Cortex of kidney (tissue), 1 donor: ENCODE measurements around the gene SAXO1.
"Not testable (repeated sequence)": the region's sequence is repeated elsewhere in the genome, so short reads cannot be mapped to it uniquely, and the experiment has no call there.

Source experiments
- DNase-seq: peaks from one replicate; lab custom pipeline; 2025; lab: John Stamatoyannopoulos, UW

SAXO1 gene

GRCh38 chr9:18970393-18970792 lies 62.6 kb downstream of the SAXO1 start:
- DNase-seq = no peak

DNA sequence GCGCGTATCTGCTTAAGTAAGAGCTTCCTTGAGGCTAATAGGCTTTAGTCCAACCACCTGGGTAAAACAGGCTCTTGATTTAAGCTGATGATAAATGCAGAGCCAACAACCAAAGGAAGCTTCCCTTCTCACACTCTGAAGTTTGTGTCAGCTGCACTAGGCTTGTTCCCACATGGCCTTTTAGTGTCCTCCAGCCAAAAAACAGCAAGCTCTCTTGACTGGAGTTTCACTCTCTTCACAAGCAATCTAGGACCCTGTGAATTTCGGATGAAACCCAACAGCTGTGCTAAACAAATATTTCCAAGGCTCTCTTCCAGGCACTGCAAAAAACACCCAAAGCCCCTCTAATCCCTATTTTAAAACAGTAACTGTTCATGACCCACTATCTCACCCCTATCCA lies 63.9 kb downstream of the SAXO1 start:
- DNase-seq = no peak

DNA sequence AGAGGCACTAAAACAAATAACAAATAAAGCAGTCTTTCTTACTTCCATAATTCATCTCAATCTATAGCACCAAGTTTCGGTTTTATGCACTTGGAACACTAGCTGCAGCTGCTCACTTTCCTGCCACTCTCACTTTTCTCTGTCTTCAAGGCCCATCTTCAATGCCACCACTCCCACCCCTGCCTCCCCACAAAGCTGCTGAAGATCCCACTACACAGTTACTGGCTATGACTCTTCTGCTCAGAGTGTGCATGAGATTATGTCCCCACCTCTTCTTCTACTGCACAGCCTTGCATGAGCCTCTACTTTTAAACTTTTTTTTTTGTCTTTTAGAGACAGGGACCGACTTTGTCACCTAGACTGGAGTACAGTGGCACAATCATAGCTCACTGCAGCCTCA lies 77.4 kb downstream of the SAXO1 start:
- DNase-seq = no peak

DNA sequence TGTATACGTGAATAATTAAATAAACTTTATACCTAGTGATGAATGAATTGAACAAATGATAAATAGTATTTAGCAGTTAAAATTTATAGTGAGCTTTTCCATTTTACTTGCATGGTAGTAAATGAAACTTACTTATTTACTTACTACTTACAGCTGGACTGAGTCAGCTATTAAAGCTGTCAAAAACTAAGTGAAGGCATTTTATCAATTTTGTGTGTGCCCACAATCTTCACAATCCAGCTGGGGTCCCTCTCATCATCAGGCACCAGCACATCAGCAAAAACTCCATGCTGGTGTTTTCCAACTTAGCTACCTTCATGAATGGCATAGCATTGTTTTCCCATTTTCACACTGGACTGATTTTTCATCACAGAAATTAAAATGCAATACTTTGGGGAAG lies 81.1 kb downstream of the SAXO1 start:
- no peak for DNase-seq

GRCh38 chr9:18947892-18948339 lies 85.1 kb downstream of the SAXO1 start:
- DNase-seq = no peak

GRCh38 chr9:18942801-18943200 lies 90.2 kb downstream of the SAXO1 start:
- no peak for DNase-seq

- no peak for DNase-seq
These were observed 91.8 kb downstream of the SAXO1 start for GRCh38 chr9:18941060-18941740.

- DNase-seq = no peak
These were observed 93.1 kb downstream of the SAXO1 start for GRCh38 chr9:18939943-18940342.

DNA sequence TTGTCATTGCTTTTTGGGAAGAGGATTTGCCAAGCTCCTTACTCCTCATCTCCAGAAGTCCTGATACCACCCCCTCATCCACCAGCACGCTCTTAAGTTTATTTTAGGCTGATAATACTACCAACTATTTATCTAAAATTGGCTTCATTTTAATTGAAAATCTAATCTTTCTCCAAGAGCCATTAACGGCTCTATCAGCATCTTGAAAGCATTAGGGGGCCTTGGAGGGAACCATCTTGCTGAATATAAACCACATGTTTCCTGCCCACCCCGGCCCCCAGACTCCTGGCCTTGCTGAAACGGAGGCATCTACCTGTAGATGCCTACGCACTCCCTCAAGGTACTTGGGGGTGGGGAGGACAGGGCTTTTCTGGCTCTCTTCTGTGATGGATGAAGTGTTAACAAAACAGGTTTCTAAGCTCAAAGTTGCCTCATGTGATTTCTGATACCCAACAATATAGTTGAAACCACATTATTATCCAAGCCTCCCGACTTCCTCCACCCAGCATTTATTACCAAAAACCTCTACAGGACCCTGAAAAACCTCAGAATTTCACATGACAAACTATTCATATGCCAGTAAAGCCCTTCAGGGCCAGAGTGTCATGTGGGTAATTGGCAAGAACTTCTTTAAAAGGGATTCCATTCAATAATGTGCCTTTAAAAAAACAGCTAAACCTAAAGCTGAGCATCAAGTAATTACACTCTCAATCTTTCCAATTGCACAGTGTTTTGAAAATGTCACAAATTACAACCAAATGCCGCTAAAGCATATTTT lies 96.7 kb downstream of the SAXO1 start:
- no peak for DNase-seq

GRCh38 chr9:18935541-18935940 lies 97.5 kb downstream of the SAXO1 start:
- DNase-seq = no peak

- not testable (repeated sequence) for DNase-seq
These were observed 102.4 kb downstream of the SAXO1 start for GRCh38 chr9:18930611-18931010.

DNA sequence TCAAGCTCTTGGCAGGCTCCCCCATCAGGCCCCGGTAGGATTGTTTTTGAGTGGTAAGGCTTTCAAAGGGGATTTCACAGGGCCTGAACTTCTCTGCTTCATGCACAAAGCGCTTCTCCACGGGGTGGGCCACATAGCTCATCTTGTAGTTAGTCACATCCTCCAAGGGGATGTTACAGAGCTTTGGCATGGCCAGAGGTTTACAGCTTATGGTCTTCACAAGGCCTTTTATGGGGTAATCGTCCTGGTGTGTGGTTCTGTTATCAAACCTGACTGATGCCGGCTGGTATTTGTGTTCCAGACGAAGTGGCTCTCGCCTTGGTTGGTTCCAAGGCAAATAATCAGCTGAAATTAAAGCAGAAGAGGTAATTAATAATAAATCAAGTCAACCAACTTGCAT lies 104.3 kb downstream of the SAXO1 start:
- no peak for DNase-seq

DNA sequence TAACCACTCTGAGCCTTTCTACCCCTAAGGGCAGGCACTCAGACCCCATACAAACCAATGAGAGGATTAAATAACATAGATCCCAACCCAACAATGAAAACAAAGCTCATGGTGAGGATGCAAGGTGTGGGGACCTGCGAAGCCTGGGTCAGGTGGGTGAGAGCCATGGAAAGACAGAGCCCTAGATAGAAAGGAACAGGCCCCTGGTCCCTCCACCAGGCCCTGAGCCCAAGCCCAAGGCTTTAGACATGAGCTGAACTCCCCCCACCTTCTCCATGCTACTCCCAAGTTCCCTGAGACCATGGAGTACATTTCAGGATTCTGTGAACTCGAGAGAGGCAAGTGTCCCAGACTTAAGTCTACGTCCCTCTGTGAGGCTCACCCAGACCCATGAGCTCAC lies 106.5 kb downstream of the SAXO1 start:
- no peak for DNase-seq

GRCh38 chr9:18925880-18926279 lies 107.1 kb downstream of the SAXO1 start:
- DNase-seq = no peak

- no peak for DNase-seq
These were observed 109.2 kb downstream of the SAXO1 start for GRCh38 chr9:18923671-18924430.

DNA sequence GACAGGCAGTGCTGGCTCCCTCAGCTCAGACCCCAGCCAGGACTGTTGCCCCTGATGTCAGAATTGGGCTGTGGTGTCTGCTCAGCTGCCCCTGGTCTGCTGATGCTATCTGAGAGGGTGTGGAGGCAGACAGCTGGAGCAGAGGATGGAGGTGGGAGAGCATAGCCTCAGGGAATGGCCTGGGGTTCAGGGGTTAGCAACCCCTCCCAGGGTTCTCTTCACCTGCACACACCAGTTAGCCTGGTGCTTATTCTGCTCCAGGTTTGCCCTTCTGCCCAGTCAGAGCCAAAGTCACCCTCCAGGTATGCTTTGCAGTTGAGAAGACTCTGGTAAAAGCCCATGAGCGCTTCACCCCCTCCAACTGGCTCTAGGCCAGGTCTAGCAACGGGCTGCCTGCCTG lies 109.8 kb downstream of the SAXO1 start:
- DNase-seq = no peak

DNA sequence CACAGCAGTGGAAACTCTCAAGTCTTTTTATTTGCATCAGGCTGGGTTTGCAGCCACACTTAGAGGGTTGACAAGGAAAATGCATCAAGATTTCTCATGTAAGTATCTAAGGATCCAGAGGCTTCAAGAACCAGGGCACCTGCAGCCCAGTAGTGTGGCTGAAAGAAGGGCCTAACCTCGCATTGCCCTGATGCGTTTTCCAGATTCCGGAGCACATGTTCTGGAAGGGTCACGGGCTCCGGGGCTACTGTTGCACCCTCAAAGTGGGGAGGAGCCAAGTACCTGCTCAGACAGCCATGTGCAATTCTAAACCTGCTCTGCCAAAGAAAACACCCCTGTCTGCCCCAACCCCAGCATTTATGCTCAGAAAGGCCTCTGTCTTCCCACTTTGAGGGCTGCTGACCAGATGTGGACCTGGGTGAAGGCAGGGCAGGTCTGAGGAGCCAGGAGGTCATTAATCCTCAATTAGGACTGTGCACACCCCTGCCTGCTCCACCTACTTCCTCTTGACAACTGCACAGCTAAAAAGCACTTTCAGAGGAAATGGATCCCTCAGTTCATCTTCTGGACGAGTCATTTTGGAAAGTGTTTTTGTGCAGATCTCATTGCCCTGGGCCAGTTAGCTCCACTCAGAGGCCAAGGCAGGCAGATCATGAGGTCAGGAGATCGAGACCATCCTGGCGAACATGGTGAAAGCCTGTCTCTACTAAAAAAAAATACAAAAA lies 110.7 kb downstream of the SAXO1 start:
- no peak for DNase-seq

DNA sequence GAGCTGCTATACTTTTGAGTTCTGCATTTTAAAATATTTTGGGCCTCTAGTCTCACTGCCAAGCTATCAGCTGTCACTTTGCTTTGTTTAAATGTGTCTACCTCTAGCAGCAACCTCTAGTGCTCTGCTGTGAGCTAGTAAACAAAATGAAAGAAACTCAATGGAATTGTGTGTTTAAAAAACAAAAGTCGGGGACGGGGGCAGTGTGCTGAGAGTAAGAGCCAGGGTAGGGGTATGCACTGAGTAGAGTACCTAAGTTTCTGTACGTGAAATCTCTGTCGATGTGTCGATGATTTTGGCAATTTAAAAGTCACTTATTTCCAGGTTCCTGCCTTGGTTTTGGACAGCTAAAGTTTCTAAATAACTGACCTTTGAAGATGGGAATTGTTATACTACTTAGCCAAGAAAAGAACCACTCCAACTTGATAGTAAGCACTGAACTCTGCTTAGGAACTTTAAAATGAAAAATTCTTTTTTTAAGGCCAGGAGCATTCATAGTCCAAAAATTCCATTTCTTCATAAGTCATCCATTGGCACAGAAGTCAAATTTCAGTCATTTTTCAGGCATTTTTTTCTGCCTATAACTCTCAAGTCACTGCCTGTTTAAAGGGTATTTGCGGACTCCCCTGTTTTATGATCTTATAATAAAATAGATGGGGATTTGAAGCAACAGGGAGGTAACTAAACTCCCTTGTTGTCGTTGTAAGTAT lies 111.5 kb downstream of the SAXO1 start:
- no peak for DNase-seq

- DNase-seq = no peak
These were observed 112.6 kb downstream of the SAXO1 start for GRCh38 chr9:18920141-18921084.

DNA sequence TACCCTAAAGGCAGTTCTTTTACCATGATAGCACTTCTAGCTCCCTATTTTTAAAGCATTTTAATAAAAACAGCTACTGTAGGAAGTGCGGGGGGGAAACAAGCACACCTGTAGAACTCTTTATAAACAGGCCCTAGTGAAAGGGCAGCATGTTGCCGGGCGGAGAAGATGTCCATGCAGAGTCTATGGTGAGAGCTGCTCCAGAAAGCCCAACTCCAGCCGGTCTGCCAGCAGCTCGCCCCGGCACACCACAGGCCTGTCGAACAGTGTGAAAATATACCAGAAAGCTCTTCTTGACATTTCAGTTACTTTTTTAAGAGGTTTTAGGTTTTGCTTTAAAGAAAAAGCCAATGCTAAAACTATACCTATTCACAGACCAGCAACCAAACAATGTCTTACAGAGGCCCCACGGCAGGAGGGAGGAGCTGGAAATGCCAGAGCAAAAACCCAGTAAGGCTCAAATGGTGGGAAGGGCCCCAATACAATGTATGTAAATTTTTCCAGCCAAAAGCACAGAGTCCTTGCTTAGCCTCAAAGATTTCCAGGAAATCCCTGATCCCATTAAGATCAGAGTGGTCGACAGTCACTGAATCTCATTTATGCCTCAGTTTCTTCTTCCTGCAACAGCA lies 121.2 kb downstream of the SAXO1 start:
- DNase-seq = no peak
